ENCODE data around the gene FNIP2.

FNIP2 gene

DNA sequence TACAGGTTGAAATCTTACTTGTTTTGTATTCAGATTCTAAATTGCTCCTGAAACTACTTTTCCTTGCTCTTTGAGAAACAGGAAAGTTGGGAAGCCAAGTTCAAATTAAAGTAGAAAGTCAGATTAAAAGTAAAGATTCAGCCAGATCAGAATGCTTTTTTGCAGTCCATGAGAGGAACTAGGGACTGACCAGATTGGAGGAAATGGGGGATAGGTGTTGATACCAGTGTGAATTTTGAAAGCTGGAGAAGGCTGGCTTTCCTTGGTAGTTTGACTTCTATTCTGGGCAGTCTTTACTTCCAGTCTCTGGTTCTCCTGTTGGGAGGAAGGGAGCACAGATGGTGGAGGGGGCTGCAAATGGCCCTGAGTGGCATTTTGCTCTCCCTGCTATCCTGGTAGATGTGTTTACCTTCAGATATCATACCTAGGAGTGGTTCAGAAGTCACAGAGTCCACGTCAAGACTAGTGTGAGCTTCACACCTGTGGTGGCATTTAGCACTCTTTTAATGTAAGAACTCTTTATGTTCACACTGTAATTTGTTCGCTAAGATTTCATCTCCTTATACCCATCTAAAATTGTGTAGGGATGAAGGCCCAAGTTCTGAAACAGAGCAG, 68.8 kb downstream of the FNIP2 start:
- Histone ChIP-seq H3K27ac (ENCODE audit: low read depth, low read length) (no peak overlapping the region), H3K79me2 (ENCODE audit: control insufficient read depth, insufficient read depth, low read length, unreplicated experiment) (no peaks in the 10 kb centered on the region), H3K27me3 (ENCODE audit: insufficient read depth, low read length) (no peaks in the 10 kb centered on the region), H2AFZ (ENCODE audit: low read length, unreplicated experiment) (no peak overlapping the region), H3K4me3 (ENCODE audit: low read depth, low read length) (no peak overlapping the region), H3K4me1 (ENCODE audit: control insufficient read depth, insufficient read depth, low read length, unreplicated experiment) (no peaks in the 10 kb centered on the region), H3K36me3 (ENCODE audit: insufficient read depth, low read length) (peaks cover 4% of the 10 kb centered on the region; the same call in 1 of the 2 replicates)

DNA sequence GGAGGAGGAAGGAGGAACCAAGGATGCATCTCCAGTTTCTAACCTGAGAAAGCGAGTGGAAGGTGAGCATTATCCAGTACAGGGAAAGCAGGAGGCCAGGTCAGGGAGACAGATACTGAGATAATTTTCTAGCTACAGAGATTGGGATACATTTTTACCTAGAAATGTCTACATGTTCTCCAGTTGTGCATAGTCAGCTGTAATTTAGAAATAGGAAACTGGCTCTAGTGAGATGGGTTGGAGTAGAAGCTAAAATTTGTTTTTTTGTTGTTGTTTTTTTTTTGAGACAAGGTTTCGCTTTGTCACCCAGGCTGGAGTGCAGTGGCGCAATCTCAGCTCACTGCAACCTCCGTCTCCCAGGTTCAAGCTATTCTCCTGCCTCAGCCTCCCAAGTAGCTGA, 71.3 kb downstream of the FNIP2 start:
- Histone ChIP-seq H3K36me3 (ENCODE audit: insufficient read depth, low read length) (peaks cover 4% of the 10 kb centered on the region; the same call in 1 of the 2 replicates), H2AFZ (ENCODE audit: low read length, unreplicated experiment) (no peak overlapping the region), H3K79me2 (ENCODE audit: control insufficient read depth, insufficient read depth, low read length, unreplicated experiment) (no peaks in the 10 kb centered on the region), H3K27me3 (ENCODE audit: insufficient read depth, low read length) (no peaks in the 10 kb centered on the region), H3K27ac (ENCODE audit: low read depth, low read length) (no peak overlapping the region), H3K4me1 (ENCODE audit: control insufficient read depth, insufficient read depth, low read length, unreplicated experiment) (no peaks in the 10 kb centered on the region), H3K4me3 (ENCODE audit: low read depth, low read length) (no peak overlapping the region)

DNA sequence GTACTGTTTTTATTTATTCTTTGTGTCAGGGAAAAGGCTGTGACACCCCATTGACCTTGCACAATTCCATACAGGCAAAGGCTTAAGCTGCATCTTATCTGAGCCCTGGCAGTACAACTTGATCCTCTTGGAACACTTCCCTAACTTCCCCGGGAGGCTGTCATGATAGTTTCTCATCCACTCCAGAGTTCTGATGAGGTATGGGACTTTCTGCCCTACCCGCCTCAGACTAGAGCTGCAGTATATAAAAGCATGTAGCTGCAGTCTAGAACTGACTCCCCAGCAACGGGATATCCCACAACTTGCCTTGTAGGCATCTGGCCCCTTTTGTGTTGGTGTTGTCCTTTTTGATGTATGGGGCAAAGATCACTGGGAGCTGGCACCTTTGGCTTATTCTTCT, 72.7 kb downstream of the FNIP2 start:
- Histone ChIP-seq H2AFZ (ENCODE audit: low read length, unreplicated experiment) (no peak overlapping the region), H3K79me2 (ENCODE audit: control insufficient read depth, insufficient read depth, low read length, unreplicated experiment) (no peaks in the 10 kb centered on the region), H3K4me1 (ENCODE audit: control insufficient read depth, insufficient read depth, low read length, unreplicated experiment) (no peaks in the 10 kb centered on the region), H3K27me3 (ENCODE audit: insufficient read depth, low read length) (no peaks in the 10 kb centered on the region), H3K27ac (ENCODE audit: low read depth, low read length) (no peak overlapping the region), H3K36me3 (ENCODE audit: insufficient read depth, low read length) (0 out of 2 replicates have a peak, but pooled peaks cover 4% of the 10 kb centered on the region), H3K4me3 (ENCODE audit: low read depth, low read length) (no peak overlapping the region)

DNA sequence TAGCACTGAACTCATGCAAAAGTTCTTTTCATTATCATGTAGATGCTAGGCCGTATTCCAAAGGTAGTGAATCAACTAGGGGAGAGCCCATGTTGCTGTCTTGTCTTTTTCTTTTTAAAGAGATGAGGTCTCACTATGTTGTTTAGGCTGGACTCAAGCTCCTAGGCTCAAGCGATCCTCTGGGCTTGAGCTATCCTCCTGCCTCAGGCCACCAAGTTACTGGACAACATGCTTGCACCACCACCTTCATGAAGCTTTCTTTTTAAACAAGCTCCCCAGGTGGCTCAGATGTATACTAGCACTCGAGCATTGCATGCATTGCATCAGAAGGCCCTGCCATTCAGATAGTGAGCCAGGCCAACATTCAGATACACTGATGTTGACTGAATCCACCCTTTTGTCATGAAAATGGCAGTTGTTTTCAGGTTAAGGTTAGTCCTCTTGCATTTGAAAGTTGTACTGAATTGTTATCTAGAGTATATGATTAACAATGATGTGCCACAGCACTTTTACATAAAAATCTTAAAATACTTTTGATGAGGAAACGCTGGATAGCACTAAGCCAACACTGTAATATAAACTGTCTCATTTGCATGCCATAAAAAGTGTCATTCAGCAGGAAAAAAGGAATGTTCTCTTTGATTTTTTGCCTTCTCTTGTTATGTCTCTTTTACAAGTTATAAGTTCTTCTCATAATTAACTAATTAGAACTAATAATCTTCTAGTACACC, 76.7 kb downstream of the FNIP2 start:
- Histone ChIP-seq H3K36me3 (ENCODE audit: insufficient read depth, low read length) (no peaks in the 10 kb centered on the region), H3K79me2 (ENCODE audit: control insufficient read depth, insufficient read depth, low read length, unreplicated experiment) (no peaks in the 10 kb centered on the region), H3K4me3 (ENCODE audit: low read depth, low read length) (no peak overlapping the region), H3K27ac (ENCODE audit: low read depth, low read length) (no peak overlapping the region), H3K4me1 (ENCODE audit: control insufficient read depth, insufficient read depth, low read length, unreplicated experiment) (no peaks in the 10 kb centered on the region), H2AFZ (ENCODE audit: low read length, unreplicated experiment) (no peak overlapping the region), H3K27me3 (ENCODE audit: insufficient read depth, low read length) (no peaks in the 10 kb centered on the region)

DNA sequence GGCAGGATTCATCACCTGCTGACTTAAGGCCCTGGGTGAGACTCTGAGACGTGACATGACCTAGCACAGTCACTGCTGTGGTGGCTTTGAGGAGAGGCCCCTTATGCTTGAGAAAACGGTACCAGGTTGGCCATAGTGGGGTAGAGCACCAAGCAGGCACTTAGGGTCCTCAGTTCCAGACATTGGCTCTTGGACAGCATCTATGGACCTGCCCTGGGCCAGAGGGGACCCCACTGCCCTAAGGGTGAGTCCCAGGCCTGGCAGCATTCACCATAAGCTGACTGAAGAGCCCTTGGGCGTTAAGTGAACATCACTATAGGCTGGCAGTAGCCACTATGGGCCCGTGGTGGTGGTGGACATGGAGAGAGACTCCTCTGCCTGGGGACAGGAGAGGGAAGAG, 78.7 kb downstream of the FNIP2 start:
- Histone ChIP-seq H2AFZ (ENCODE audit: low read length, unreplicated experiment) (no peak overlapping the region), H3K79me2 (ENCODE audit: control insufficient read depth, insufficient read depth, low read length, unreplicated experiment) (no peaks in the 10 kb centered on the region), H3K27ac (ENCODE audit: low read depth, low read length) (no peak overlapping the region), H3K36me3 (ENCODE audit: insufficient read depth, low read length) (no peaks in the 10 kb centered on the region), H3K4me1 (ENCODE audit: control insufficient read depth, insufficient read depth, low read length, unreplicated experiment) (no peaks in the 10 kb centered on the region), H3K4me3 (ENCODE audit: low read depth, low read length) (no peak overlapping the region), H3K27me3 (ENCODE audit: insufficient read depth, low read length) (no peaks in the 10 kb centered on the region)

DNA sequence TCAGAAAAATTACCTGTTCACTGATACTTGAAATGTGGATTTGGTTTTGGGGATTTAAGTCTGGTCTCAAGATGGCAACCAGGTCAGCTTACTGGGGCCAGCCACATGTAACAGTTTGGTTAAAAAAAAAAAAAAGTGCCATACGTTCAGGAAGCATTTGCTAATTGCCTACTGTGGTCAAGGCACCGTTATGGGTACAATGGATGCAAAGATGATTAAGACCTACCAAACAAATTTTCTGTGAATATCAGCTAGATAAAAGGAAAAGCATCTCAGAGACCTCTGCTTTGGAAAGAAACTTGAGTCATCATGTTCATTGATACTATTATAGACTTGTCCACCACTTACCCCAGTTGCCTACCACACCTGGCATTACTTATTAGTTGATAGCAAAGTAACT, 80.9 kb downstream of the FNIP2 start:
- no peak overlapping the region for H2AFZ ChIP-seq (ENCODE audit: low read length, unreplicated experiment)
- H3K27me3 ChIP-seq (ENCODE audit: insufficient read depth, low read length): no peaks in the 10 kb centered on the region
- H3K4me1 ChIP-seq (ENCODE audit: control insufficient read depth, insufficient read depth, low read length, unreplicated experiment): no peaks in the 10 kb centered on the region
- no peak overlapping the region for H3K4me3 ChIP-seq (ENCODE audit: low read depth, low read length)
- no peaks in the 10 kb centered on the region for H3K36me3 ChIP-seq (ENCODE audit: insufficient read depth, low read length)
- H3K79me2 ChIP-seq (ENCODE audit: control insufficient read depth, insufficient read depth, low read length, unreplicated experiment): no peaks in the 10 kb centered on the region
- no peak overlapping the region for H3K27ac ChIP-seq (ENCODE audit: low read depth, low read length)

DNA sequence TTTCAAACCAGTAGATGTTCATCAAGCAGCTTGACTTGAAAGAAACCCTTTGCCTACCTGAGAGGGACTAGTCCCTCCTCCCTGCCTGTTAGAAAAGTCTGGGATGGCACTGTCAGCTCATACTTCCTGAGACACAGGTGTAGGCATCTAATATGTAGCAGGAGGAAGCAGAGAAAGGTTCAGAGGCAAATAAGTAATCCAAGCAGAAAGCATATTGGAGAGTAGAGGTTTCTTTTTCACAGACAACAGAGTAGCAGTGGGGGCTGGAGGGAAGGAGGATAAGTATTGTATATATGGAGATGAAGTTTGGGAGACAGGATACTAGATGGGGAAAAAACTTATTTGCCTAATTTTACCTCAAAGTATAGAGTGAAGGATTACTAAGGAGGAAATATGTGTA, 81.5 kb downstream of the FNIP2 start:
- Histone ChIP-seq H3K27me3 (ENCODE audit: insufficient read depth, low read length) (no peaks in the 10 kb centered on the region), H3K4me3 (ENCODE audit: low read depth, low read length) (no peak overlapping the region), H3K27ac (ENCODE audit: low read depth, low read length) (no peak overlapping the region), H3K79me2 (ENCODE audit: control insufficient read depth, insufficient read depth, low read length, unreplicated experiment) (no peaks in the 10 kb centered on the region), H3K4me1 (ENCODE audit: control insufficient read depth, insufficient read depth, low read length, unreplicated experiment) (no peaks in the 10 kb centered on the region), H2AFZ (ENCODE audit: low read length, unreplicated experiment) (no peak overlapping the region), H3K36me3 (ENCODE audit: insufficient read depth, low read length) (no peaks in the 10 kb centered on the region)

DNA sequence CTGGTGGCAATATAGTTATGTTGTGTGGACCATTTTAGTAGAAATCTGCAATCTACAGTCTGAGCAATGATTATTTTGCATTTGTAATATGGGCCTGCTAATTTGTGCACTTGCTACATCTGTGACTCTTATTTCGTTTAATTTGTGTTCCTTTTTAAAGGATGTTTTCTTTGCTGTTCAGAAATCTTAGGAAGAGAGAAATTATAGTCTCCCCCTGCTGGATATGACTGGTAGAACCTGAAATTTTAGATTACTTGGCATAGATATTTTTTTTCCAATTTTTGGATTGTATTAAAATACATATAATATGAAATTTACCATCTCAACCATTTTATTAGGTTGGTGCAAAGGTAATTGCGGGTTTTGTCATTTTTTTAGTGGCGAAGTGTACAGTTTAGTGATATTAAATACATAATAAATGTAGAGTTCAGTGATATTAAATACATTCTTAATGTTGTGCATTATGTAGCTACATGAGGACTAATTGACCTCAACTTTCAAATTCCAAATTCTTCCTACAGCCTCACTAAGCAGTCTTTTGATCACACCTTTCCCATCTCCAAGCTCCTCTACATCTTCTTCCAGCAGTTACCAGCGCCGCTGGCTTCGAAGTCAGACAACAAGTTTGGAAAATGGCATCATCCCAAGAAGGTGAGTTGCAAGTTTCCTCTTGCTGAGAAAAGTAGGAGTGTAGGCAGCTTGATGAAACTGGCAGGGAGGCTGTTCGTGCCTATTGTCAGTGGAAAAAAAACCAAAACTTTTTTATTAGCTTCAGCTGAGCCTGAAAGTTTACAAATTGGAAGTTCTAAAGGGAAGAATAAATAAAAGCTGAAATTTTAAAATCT, 82.2 kb downstream of the FNIP2 start:
- no peak overlapping the region for H3K4me3 ChIP-seq (ENCODE audit: low read depth, low read length)
- H3K27ac ChIP-seq (ENCODE audit: low read depth, low read length): no peak overlapping the region
- H3K4me1 ChIP-seq (ENCODE audit: control insufficient read depth, insufficient read depth, low read length, unreplicated experiment): no peaks in the 10 kb centered on the region
- no peak overlapping the region for H2AFZ ChIP-seq (ENCODE audit: low read length, unreplicated experiment)
- no peaks in the 10 kb centered on the region for H3K27me3 ChIP-seq (ENCODE audit: insufficient read depth, low read length)
- H3K79me2 ChIP-seq (ENCODE audit: control insufficient read depth, insufficient read depth, low read length, unreplicated experiment): no peaks in the 10 kb centered on the region
- H3K36me3 ChIP-seq (ENCODE audit: insufficient read depth, low read length): no peaks in the 10 kb centered on the region

DNA sequence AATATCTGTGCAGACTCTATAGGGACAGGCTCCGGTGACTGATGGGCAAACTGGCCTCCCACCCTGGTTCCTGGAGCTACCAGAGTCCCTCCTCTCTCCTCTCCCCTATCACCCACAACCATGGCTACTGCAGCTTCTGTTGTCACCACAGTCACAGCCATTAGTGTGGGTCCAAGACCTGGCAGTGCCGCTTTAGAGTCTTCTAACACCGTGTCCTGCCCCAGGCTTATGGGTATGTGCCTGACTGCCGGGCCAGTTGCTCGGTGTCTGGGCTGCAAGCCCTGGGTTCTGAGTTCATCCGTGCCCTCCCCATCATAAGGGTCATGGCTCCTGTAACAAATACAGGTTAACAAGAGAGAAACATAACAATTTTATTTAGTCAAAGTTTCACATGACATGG, 85.4 kb downstream of the FNIP2 start:
- H3K36me3 ChIP-seq (ENCODE audit: insufficient read depth, low read length): no peaks in the 10 kb centered on the region
- H3K4me1 ChIP-seq (ENCODE audit: control insufficient read depth, insufficient read depth, low read length, unreplicated experiment): peaks cover 19% of the 10 kb centered on the region
- no peak overlapping the region for H3K27ac ChIP-seq (ENCODE audit: low read depth, low read length)
- H3K4me3 ChIP-seq (ENCODE audit: low read depth, low read length): no peak overlapping the region
- H2AFZ ChIP-seq (ENCODE audit: low read length, unreplicated experiment): no peak overlapping the region
- H3K79me2 ChIP-seq (ENCODE audit: control insufficient read depth, insufficient read depth, low read length, unreplicated experiment): no peaks in the 10 kb centered on the region
- H3K27me3 ChIP-seq (ENCODE audit: insufficient read depth, low read length): no peaks in the 10 kb centered on the region

DNA sequence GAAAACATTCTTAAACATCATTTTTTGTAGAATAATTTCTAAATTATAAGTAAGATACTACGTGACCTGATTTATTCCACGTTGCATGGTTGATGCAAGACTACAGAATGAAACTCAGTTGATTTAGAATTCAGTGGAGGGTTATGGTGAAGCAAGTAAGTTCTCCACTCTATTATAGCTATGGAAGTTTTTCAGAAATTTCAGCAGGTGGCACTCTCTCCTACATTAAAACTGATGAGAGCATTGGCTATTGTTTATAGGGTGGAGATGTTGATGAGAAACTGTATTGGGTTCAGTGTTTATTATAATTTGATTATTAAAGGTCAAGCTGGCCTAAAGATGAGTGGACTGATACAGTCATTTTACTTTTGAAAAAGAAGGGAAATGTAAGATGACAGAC, 88.0 kb downstream of the FNIP2 start:
- H3K79me2 ChIP-seq (ENCODE audit: control insufficient read depth, insufficient read depth, low read length, unreplicated experiment): no peaks in the 10 kb centered on the region
- H2AFZ ChIP-seq (ENCODE audit: low read length, unreplicated experiment): no peak overlapping the region
- peaks cover 26% of the 10 kb centered on the region for H3K4me1 ChIP-seq (ENCODE audit: control insufficient read depth, insufficient read depth, low read length, unreplicated experiment)
- no peaks in the 10 kb centered on the region; the same call in 1 of the 2 replicates for H3K36me3 ChIP-seq (ENCODE audit: insufficient read depth, low read length)
- H3K27ac ChIP-seq (ENCODE audit: low read depth, low read length): no peak overlapping the region
- no peaks in the 10 kb centered on the region for H3K27me3 ChIP-seq (ENCODE audit: insufficient read depth, low read length)
- H3K4me3 ChIP-seq (ENCODE audit: low read depth, low read length): no peak overlapping the region
